Heart left ventricle (tissue), 13 donors: Measurements from ENCODE around the gene UNC93A.
"Not testable (repeated sequence)": the region's sequence is repeated elsewhere in the genome, so short reads cannot be mapped to it uniquely, and the experiment has no call there.

Experiments
- CTCF ChIP-seq, 12 donors: fragments of 200-600 bp; sonication (generic) in 4 of 12; IDR thresholded peaks; one replicate each; pipeline versions ENCODE4 v1.5.0 to v1.8.0; 2018 to 2022; ENCODE audit warnings: antibody characterized with exemption in 12 of 12, mild to moderate bottlenecking in 5 of 12
- POLR2A ChIP-seq, 2 donors: fragments of 450-650 bp; IDR thresholded peaks; one replicate each; pipeline ENCODE4 v1.6.1; 2017; ENCODE audit warnings: antibody characterized with exemption in 2 of 2, mild to moderate bottlenecking in 2 of 2, moderate library complexity in 2 of 2
- donor health status: ischemic (EF 13 %, LVEDD 7.1; RV severe dilation, severe dysfunction).
- donor health status: DM: no; HTN: yes; CAD: no.
- donor health status: DM: no; HTN: no; CAD: no.
- donor health status: ischemic (EF 25% LVEDD 6.9; RV normal size, moderate dysfunction).
- donor health status: ischemic (EF 25% LVEDD 5.7; RV mildly dilated, moderate dysfunction).
- donor health status: ischemic (EF 35%, LVEDD 5.7; RV mildly dilated, moderate dysfunction).
- donor health status: nonischemic (EF 11% LVEDD 7.7; RV severe dilation, severe dysfunction).
- donor health status: DM: yes; HTN: yes; CAD: no.
- donor health status: PGD.
- donor health status: ischemic (EF 29% LVEDD 5.4; RV normal size, mild dysfunction).
- donor health status: nonischemic (EF 23%, LVEDD 6.1; RV moderate dilation, normal function).

GRCh38 chr6:167318856-167319255 is 27.7 kb downstream of the UNC93A start:
- TF ChIP-seq POLR2A, CTCF (IDR thresholded peaks at IDR 0.05): not testable (repeated sequence)
